HG03575 (cell line): ENCODE measurements around the gene FOXK2.
"Not testable (repeated sequence)": the region's sequence is repeated elsewhere in the genome, so short reads cannot be mapped to it uniquely, and the experiment has no call there.

Experiments used
- ATAC-seq: cut with Tn5 transposase; IDR thresholded peaks from one replicate; pipeline ENCODE4 v1.9.1; 2021; ENCODE audit not compliant: unreplicated experiment, insufficient number of reproducible peaks, low FRiP score; ENCODE audit errors: extremely low read depth

FOXK2 gene

GRCh38 chr17:82559566-82560251 lies 40.2 kb downstream of the FOXK2 start:
- no peak for ATAC-seq

GRCh38 chr17:82560252-82560642 lies 40.7 kb downstream of the FOXK2 start:
- no peak for ATAC-seq

- ATAC-seq: no peak
These were observed 41.4 kb downstream of the FOXK2 start for GRCh38 chr17:82560802-82561428.

- no peak for ATAC-seq
These were observed 42.0 kb downstream of the FOXK2 start for GRCh38 chr17:82561429-82562035.

- not testable (repeated sequence) for ATAC-seq
These were observed 43.2 kb downstream of the FOXK2 start for GRCh38 chr17:82562718-82563220.

- no peak for ATAC-seq
These were observed 43.8 kb downstream of the FOXK2 start for GRCh38 chr17:82563318-82563717.

- ATAC-seq: not testable (repeated sequence)
These were observed 44.2 kb downstream of the FOXK2 start for GRCh38 chr17:82563745-82564144.

- ATAC-seq: no peak
These were observed 44.7 kb downstream of the FOXK2 start for GRCh38 chr17:82564241-82564640.

GRCh38 chr17:82565551-82565950 lies 46.0 kb downstream of the FOXK2 start:
- no peak for ATAC-seq

GRCh38 chr17:82566129-82566960 lies 46.8 kb downstream of the FOXK2 start:
- no peak for ATAC-seq

- no peak for ATAC-seq
These were observed 47.8 kb downstream of the FOXK2 start for GRCh38 chr17:82567286-82567685.

GRCh38 chr17:82568997-82569393 lies 49.5 kb downstream of the FOXK2 start:
- ATAC-seq: no peak

- ATAC-seq: no peak
These were observed 50.1 kb downstream of the FOXK2 start for GRCh38 chr17:82569621-82570020.

GRCh38 chr17:82570277-82570676 lies 50.7 kb downstream of the FOXK2 start:
- no peak for ATAC-seq

- ATAC-seq: no peak
These were observed 52.3 kb downstream of the FOXK2 start for GRCh38 chr17:82571855-82572254.

- no peak for ATAC-seq
These were observed 54.5 kb downstream of the FOXK2 start for GRCh38 chr17:82574041-82574440.

- ATAC-seq: not testable (repeated sequence)
These were observed 56.2 kb downstream of the FOXK2 start for GRCh38 chr17:82575581-82576221.

GRCh38 chr17:82577300-82577699 lies 57.8 kb downstream of the FOXK2 start:
- no peak for ATAC-seq

- ATAC-seq: not testable (repeated sequence)
These were observed 60.4 kb downstream of the FOXK2 start for GRCh38 chr17:82579969-82580368.
